Heart right ventricle (tissue), 16 donors: Measurements from ENCODE around the gene TROAP. TPM values are rescaled to one million over a fixed set of nuclear protein-coding genes. Genes with fewer than 3 reads are reported as not detected.
A peak's percentile ranks its signal among the peaks of the same experiment; 100 is the strongest.

ENCODE experiments used
- ATAC-seq, 8 donors: fragments of 200-7000 bp; cut with Tn5 transposase; one replicate each; pipeline ENCODE4 v1.9.1; 2020; ENCODE audit warnings: mild to moderate bottlenecking in 8 of 8, moderate library complexity in 8 of 8, moderate number of reproducible peaks in 1 of 8
- DNase-seq, 2 donors: peaks; one replicate each; pipeline ENCODE4 v3.0.0-alpha.2; 2020
- H3K27ac ChIP-seq, 10 donors: fragments of 200-600 bp; sonication (generic) in 2 of 10; one replicate each; pipeline versions ENCODE4 v1.5.0 to v1.8.0; 2020 to 2022; ENCODE audit warnings: mild to moderate bottlenecking in 3 of 10
- H3K27me3 ChIP-seq, 7 donors: fragments of 200-600 bp; one replicate each; pipeline ENCODE4 v1.8.0; 2021 to 2022; ENCODE audit warnings: mild to moderate bottlenecking in 2 of 7
- H3K36me3 ChIP-seq, 9 donors: fragments of 200-600 bp; sonication (generic) in 1 of 9; one replicate each; pipeline versions ENCODE4 v1.5.0 to v1.8.0; 2020 to 2022; ENCODE audit warnings: mild to moderate bottlenecking in 2 of 9
- H3K4me1 ChIP-seq, 9 donors: fragments of 200-600 bp; sonication (generic) in 1 of 9; one replicate each; pipeline versions ENCODE4 v1.5.0 to v1.8.0; 2020 to 2022; ENCODE audit warnings: mild to moderate bottlenecking in 4 of 9
- H3K4me3 ChIP-seq, 10 donors: fragments of 200-600 bp; sonication (generic) in 2 of 10; one replicate each; pipeline versions ENCODE4 v1.5.0 to v1.8.0; 2020 to 2022; ENCODE audit warnings: mild to moderate bottlenecking in 7 of 10, moderate library complexity in 2 of 10
- H3K9me3 ChIP-seq, 11 donors: fragments of 200-600 bp in 10 of 11; sonication (generic) in 2 of 11; one replicate each; pipeline versions ENCODE4 v1.5.0 to v1.8.0; 2013 to 2022; ENCODE audit warnings: mild to moderate bottlenecking in 2 of 11, control low read depth in 1 of 11, moderate library complexity in 1 of 11
- WGBS, 2 donors: extraction: QIAGEN DNeasy Blood & Tissue Kit; methylation state at CpG; one replicate each; pipeline ENCODE4 v1.1.7; 2013; ENCODE audit warnings: inconsistent platforms in 1 of 2; 5-methylcytosine and 5-hydroxymethylcytosine counted together
- intact Hi-C, 10 donors: fragments of 100-400 bp; cut with DNase I; formaldehyde crosslinking; loops; one replicate each; pipeline versions ENCODE4 v1.11.1 to v1.14.2; 2022
- polyA plus RNA-seq, 2 donors: library from polyadenylated mRNA; stranded (reverse); fragments of 200-250 nt; gene quantifications; one replicate each; pipeline ENCODE4 v1.2.3, GENCODE V29; 2013
- total RNA-seq, 10 donors: library from RNA; stranded (reverse); fragmentation: NEBNext Ultra II Directional in 3 of 10; extraction: Animal tissue kit (Norgen Biotek cat#: 25700) in 3 of 10; gene quantifications; one replicate each; pipeline versions ENCODE4 v1.2.1 to v1.2.4, GENCODE V29; 2021 to 2023
- TF ChIP-seq, protein P1 (sequence below), 9 donors: fragments of 200-600 bp; sonication (generic) in 2 of 9; IDR thresholded peaks; one replicate each; pipeline versions ENCODE4 v1.5.0 to v1.8.0; 2021 to 2022; ENCODE audit warnings: antibody characterized with exemption in 9 of 9, mild to moderate bottlenecking in 5 of 9, moderate library complexity in 1 of 9
- donor health status: Arrhythmogenic right ventricular cardiomyopathy.
- donor health status: ischemic (EF 13 %, LVEDD 7.1; RV severe dilation, severe dysfunction).
- donor health status: healthy with polysubstance abuse.
- donor health status: DM: no; HTN: yes; CAD: no.
- donor health status: DM: no; HTN: no; CAD: no.
- donor health status: ischemic (EF 25% LVEDD 6.9; RV normal size, moderate dysfunction).
- donor health status: ischemic (EF 25% LVEDD 5.7; RV mildly dilated, moderate dysfunction).
- donor health status: healthy.
- donor health status: DM: yes; HTN: yes; CAD: no.
- donor health status: Ischemic cardiomyopathy.
- donor health status: ischemic (EF 35%, LVEDD 5.7; RV mildly dilated, moderate dysfunction).
- donor health status: nonischemic (EF 11% LVEDD 7.7; RV severe dilation, severe dysfunction).
- donor health status: DM: yes; HTN: yes; CAD: no.
- donor health status: PGD.
- donor health status: ischemic (EF 29% LVEDD 5.4; RV normal size, mild dysfunction).
- donor health status: nonischemic (EF 23%, LVEDD 6.1; RV moderate dilation, normal function).

Gene TROAP
- total and polyA plus RNA-seq, 12 donors = 0.20 to 4.9 (median 0.72) TPM; not detected in 3

- H3K27me3 ChIP-seq = peaks cover 0 to 48% (median 28%) of the 10 kb centered on the region in 7 donors
- WGBS, 2 donors = 53% methylated on average over 6 of the region's 6 CpGs
- peaks cover 0 to 7% (median 3%) of the 10 kb centered on the region in 9 donors for H3K4me1 ChIP-seq
Observed at GRCh38 chr12:49287876-49288275, 35.2 kb upstream of the TROAP start.

GRCh38 chr12:49288412-49288853, 34.6 kb upstream of the TROAP start:
- TF ChIP-seq, protein P1, sequence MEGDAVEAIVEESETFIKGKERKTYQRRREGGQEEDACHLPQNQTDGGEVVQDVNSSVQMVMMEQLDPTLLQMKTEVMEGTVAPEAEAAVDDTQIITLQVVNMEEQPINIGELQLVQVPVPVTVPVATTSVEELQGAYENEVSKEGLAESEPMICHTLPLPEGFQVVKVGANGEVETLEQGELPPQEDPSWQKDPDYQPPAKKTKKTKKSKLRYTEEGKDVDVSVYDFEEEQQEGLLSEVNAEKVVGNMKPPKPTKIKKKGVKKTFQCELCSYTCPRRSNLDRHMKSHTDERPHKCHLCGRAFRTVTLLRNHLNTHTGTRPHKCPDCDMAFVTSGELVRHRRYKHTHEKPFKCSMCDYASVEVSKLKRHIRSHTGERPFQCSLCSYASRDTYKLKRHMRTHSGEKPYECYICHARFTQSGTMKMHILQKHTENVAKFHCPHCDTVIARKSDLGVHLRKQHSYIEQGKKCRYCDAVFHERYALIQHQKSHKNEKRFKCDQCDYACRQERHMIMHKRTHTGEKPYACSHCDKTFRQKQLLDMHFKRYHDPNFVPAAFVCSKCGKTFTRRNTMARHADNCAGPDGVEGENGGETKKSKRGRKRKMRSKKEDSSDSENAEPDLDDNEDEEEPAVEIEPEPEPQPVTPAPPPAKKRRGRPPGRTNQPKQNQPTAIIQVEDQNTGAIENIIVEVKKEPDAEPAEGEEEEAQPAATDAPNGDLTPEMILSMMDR (IDR thresholded peaks at IDR 0.05) = peak; percentile 61 to 90 (median 86)
- ATAC-seq (peak in 5 of 8 donors; percentile 45 to 66 (median 53)), DNase-seq (no peak)
- intact Hi-C loops = loop anchor here in 5 of 10 donors (2.0 to 5.0 kb wide), 2 partner anchors 54 to 56 kb away; no protein-coding TSS in a partner anchor
- WGBS, 2 donors = 10% methylated on average over 11 of the region's 11 CpGs
- no peaks in the 10 kb centered on the region for H3K36me3 ChIP-seq
- H3K4me3 ChIP-seq = no peak overlapping the region
- peaks cover 5 to 12% (median 8%) of the 10 kb centered on the region in 9 donors for H3K4me1 ChIP-seq
- no peak overlapping the region for H3K27ac ChIP-seq
- peaks cover 0 to 48% (median 28%) of the 10 kb centered on the region in 7 donors for H3K27me3 ChIP-seq
- H3K9me3 ChIP-seq = no peaks in the 10 kb centered on the region

More at GRCh38 chr12:49287876-49288275, 35.2 kb upstream of the TROAP start:
- no peak overlapping the region for H3K27ac ChIP-seq
- DNase-seq (no peak), ATAC-seq (no peak)
- intact Hi-C loops = loop anchor here in 5 of 10 donors (2.0 to 5.0 kb wide), 2 partner anchors 54 to 57 kb away; no protein-coding TSS in a partner anchor
- H3K4me3 ChIP-seq = no peak overlapping the region
- H3K36me3 ChIP-seq = no peaks in the 10 kb centered on the region
- H3K9me3 ChIP-seq = no peaks in the 10 kb centered on the region
- TF ChIP-seq, protein P1 (IDR thresholded peaks at IDR 0.05) = no peak

DNA sequence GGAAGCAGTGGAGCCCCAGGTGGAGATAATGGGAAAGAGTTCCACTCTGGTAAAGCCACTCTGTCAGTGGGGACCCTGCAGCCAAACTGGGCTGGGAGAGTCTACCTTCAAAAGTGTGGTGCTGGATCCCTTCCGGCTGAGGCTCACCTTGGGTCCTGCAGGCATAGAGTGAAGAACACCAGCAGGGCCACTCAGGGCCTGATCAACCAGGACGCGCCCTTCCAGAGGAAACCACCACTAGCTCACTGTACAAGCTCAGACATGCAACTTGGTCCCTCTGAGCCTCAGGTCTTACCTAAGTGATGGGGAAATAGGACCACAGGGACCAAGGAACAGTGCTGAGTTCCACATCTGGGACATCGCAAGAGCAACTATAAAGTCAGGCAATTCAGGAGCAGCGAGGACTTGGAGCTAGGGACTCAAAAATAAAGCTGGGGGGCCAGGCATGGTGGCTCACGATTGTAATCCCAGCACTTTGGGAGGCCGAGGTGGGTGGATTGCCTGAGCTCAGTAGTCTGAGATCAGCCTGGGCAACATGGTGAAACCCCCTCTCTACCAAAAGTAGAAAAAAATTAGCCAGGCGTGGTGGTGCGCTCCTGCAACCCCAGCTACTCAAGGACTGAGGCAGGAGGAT, 34.0 kb upstream of the TROAP start:
- 80 to 84% methylated on average over 9 of the region's 9 CpGs for WGBS, 2 donors
- Histone ChIP-seq H3K4me1 (peaks cover 7 to 17% (median 10%) of the 10 kb centered on the region in 9 donors), H3K4me3 (no peak overlapping the region), H3K36me3 (no peaks in the 10 kb centered on the region), H3K27ac (no peak overlapping the region), H3K27me3 (peaks cover 0 to 44% (median 22%) of the 10 kb centered on the region in 7 donors), H3K9me3 (no peaks in the 10 kb centered on the region)
- intact Hi-C loops = loop anchor here in 5 of 10 donors (2.0 to 5.0 kb wide), 2 partner anchors 53 to 56 kb away; no protein-coding TSS in a partner anchor
- ATAC-seq (no peak), DNase-seq (no peak)
- TF ChIP-seq, protein P1 (IDR thresholded peaks at IDR 0.05) = no peak

- Histone ChIP-seq H3K27ac (no peak overlapping the region), H3K27me3 (peaks cover 20 to 49% (median 38%) of the 10 kb centered on the region in 7 donors), H3K36me3 (no peaks in the 10 kb centered on the region), H3K4me1 (peaks cover 12 to 38% (median 31%) of the 10 kb centered on the region in 9 donors), H3K9me3 (no peaks in the 10 kb centered on the region), H3K4me3 (peak overlapping the region in 1 of 10 donors; percentile 25)
- intact Hi-C loops = loop anchor here in 4 of 10 donors (5.0 to 10.0 kb wide), 3 partner anchors 45 to 52 kb away; partner anchors contain the start of genes C1QL4 (in 2 of the 4) and DNAJC22 (in 1 of the 4)
- no peak for DNase-seq
- TF ChIP-seq, protein P1 (IDR thresholded peaks at IDR 0.05) = no peak
- ATAC-seq = peak in 5 of 8 donors; percentile 3 to 8 (median 5)
- 68 to 75% methylated on average over 7 of the region's 7 CpGs for WGBS, 2 donors
Observed at GRCh38 chr12:49292729-49293055, 30.4 kb upstream of the TROAP start.
